HepG2 (cell line): ENCODE measurements around the gene GAL3ST2. TPM values are rescaled to one million over a fixed set of nuclear protein-coding genes. Genes with fewer than 3 reads are reported as not detected.

Source experiments
- AKAP8 ChIP-seq: sonication (generic); formaldehyde crosslinking; IDR thresholded peaks from 2 replicates; pipeline ENCODE4 v1.5.1; 2020; ENCODE audit warnings: mild to moderate bottlenecking, missing genetic modification reagents
- FOXA3 ChIP-seq: IDR thresholded peaks from 2 replicates; pipeline ENCODE4 v1.6.1; 2016; ENCODE audit warnings: missing genetic modification reagents, missing compliant biosample characterization
- GZF1 ChIP-seq: sonication (generic); formaldehyde crosslinking; IDR thresholded peaks from 2 replicates; pipeline ENCODE4 v1.5.1; 2020; ENCODE audit warnings: mild to moderate bottlenecking, missing genetic modification reagents
- HOXD1 ChIP-seq: sonication (generic); formaldehyde crosslinking; IDR thresholded peaks from 2 replicates; pipeline ENCODE4 v1.5.0; 2020; ENCODE audit warnings: missing genetic modification reagents
- KAT8 ChIP-seq: IDR thresholded peaks from 2 replicates; pipeline ENCODE4 v1.6.1; 2016; ENCODE audit warnings: missing genetic modification reagents, missing compliant biosample characterization
- NONO ChIP-seq, 2 experiments: fragments of 450-650 bp in 1 of 2; sonication (generic) in 1 of 2; formaldehyde crosslinking in 1 of 2; IDR thresholded peaks in 1 of 2; conservative IDR thresholded peaks in 1 of 2; 2 replicates each; pipeline versions ENCODE4 v1.6.1 to v1.8.0; 2017 to 2022; ENCODE audit warnings: mild to moderate bottlenecking in 1 of 2, missing genetic modification reagents in 1 of 2, moderate library complexity in 1 of 2
- POLR2G ChIP-seq: fragments of 200-400 bp; formaldehyde crosslinking; IDR thresholded peaks from 2 replicates; pipeline ENCODE4 v1.6.1; 2018; ENCODE audit warnings: mild to moderate bottlenecking, low read depth, low read length, moderate library complexity
- PRMT3 ChIP-seq: sonication (generic); formaldehyde crosslinking; IDR thresholded peaks from 2 replicates; pipeline ENCODE4 v1.8.1; 2022; ENCODE audit warnings: low read depth, mild to moderate bottlenecking, moderate library complexity, missing genetic modification reagents, borderline replicate concordance
- RNF2 ChIP-seq: fragments of 450-650 bp; conservative IDR thresholded peaks from 2 replicates; pipeline ENCODE4 v1.6.1; 2016; ENCODE audit warnings: low read depth
- SMC3 ChIP-seq: IDR thresholded peaks from 2 replicates; pipeline ENCODE4 v1.6.1; 2011; ENCODE audit warnings: low read length, improper control_type of control experiment
- SSRP1 ChIP-seq: IDR thresholded peaks from 2 replicates; pipeline ENCODE4 v1.6.1; 2016; ENCODE audit warnings: control low read depth
- TCF12 ChIP-seq, 2 experiments: fragments of 450-650 bp in 1 of 2; sonication (generic) in 1 of 2; formaldehyde crosslinking in 1 of 2; IDR thresholded peaks; 2 replicates each; pipeline versions ENCODE4 v1.6.1 to v1.8.0; 2017 to 2022; ENCODE audit warnings: antibody characterized with exemption in 1 of 2, mild to moderate bottlenecking in 1 of 2, missing genetic modification reagents in 1 of 2, moderate library complexity in 1 of 2
- ZBTB7A ChIP-seq: sonication (generic); formaldehyde crosslinking; IDR thresholded peaks from 2 replicates; pipeline ENCODE4 v1.8.0; 2022; ENCODE audit warnings: mild to moderate bottlenecking, missing genetic modification reagents
- ZFP62 ChIP-seq: sonication (generic); formaldehyde crosslinking; IDR thresholded peaks from 2 replicates; pipeline ENCODE4 v1.4.0; 2020; ENCODE audit warnings: missing genetic modification reagents
- ZFP82 ChIP-seq: sonication (generic); formaldehyde crosslinking; IDR thresholded peaks from 2 replicates; pipeline ENCODE4 v1.5.1; 2020; ENCODE audit warnings: mild to moderate bottlenecking, missing genetic modification reagents, borderline replicate concordance
- ZNF24 ChIP-seq: fragments of 450-650 bp; IDR thresholded peaks from 2 replicates; pipeline ENCODE4 v1.6.1; 2017; ENCODE audit warnings: antibody characterized with exemption, mild to moderate bottlenecking
- ZNF260 ChIP-seq: sonication (generic); formaldehyde crosslinking; IDR thresholded peaks from 2 replicates; pipeline ENCODE4 v1.4.0; 2020; ENCODE audit warnings: missing genetic modification reagents, low read depth, mild to moderate bottlenecking, borderline replicate concordance
- ZNF317 ChIP-seq: sonication (generic); formaldehyde crosslinking; IDR thresholded peaks from 2 replicates; pipeline ENCODE4 v1.5.0; 2020; ENCODE audit warnings: mild to moderate bottlenecking, missing genetic modification reagents
- ZNF713 ChIP-seq: sonication (generic); formaldehyde crosslinking; IDR thresholded peaks from 2 replicates; pipeline ENCODE4 v1.4.0; 2020; ENCODE audit warnings: mild to moderate bottlenecking, missing genetic modification reagents
- ZNF746 ChIP-seq: sonication (generic); formaldehyde crosslinking; IDR thresholded peaks from 2 replicates; pipeline ENCODE4 v1.8.0; 2022; ENCODE audit warnings: mild to moderate bottlenecking, missing genetic modification reagents
- polyA plus RNA-seq, 8 experiments: library from polyadenylated mRNA; depleted of rRNA in 3 of 8; stranded (reverse) in 7 of 8; unstranded in 1 of 8; fragments of >200 nt; fragmentation: Illumina TruSeq in 4 of 8; extraction: Trizol in 4 of 8; gene quantifications; 2 replicates each; pipeline versions ENCODE4 v1.2.1 to v1.2.3, GENCODE V29; 2011 to 2016; ENCODE audit warnings: low read depth in 4 of 8, missing spikeins in 1 of 8, mixed read lengths in 1 of 8; ENCODE audit not compliant: insufficient read depth in 1 of 8
- total RNA-seq, 5 experiments: library from RNA; depleted of rRNA; stranded (reverse); fragments of >200 nt; fragmentation: Illumina TruSeq; extraction: Trizol; gene quantifications; 2 replicates each; pipeline ENCODE4 v1.2.3, GENCODE V29; 2016; ENCODE audit warnings: low read depth in 1 of 5
- TF ChIP-seq, protein P1 (sequence below): sonication (generic); formaldehyde crosslinking; IDR thresholded peaks from 2 replicates; pipeline ENCODE4 v1.5.0; 2020; ENCODE audit warnings: mild to moderate bottlenecking, low read depth, missing genetic modification reagents, borderline replicate concordance
- TF ChIP-seq, protein P2 (sequence below): sonication (generic); formaldehyde crosslinking; IDR thresholded peaks from 2 replicates; pipeline ENCODE4 v1.4.0; 2020; ENCODE audit warnings: missing genetic modification reagents
- TF ChIP-seq, protein P3 (sequence below): sonication (generic); formaldehyde crosslinking; IDR thresholded peaks from 2 replicates; pipeline ENCODE4 v1.8.1; 2023; ENCODE audit warnings: missing genetic modification reagents, inconsistent platforms, borderline replicate concordance
- TF ChIP-seq, protein P4 (sequence below): sonication (generic); formaldehyde crosslinking; IDR thresholded peaks from 2 replicates; pipeline ENCODE4 v1.8.1; 2022; ENCODE audit warnings: mild to moderate bottlenecking, missing genetic modification reagents

Gene GAL3ST2
- total and polyA plus RNA-seq, 2 of the 13 experiments (the other 11 are each of a cell fraction or from before 2014, with no cell fraction given), result 0.17 to 0.20 TPM

- TF ChIP-seq, protein P1, sequence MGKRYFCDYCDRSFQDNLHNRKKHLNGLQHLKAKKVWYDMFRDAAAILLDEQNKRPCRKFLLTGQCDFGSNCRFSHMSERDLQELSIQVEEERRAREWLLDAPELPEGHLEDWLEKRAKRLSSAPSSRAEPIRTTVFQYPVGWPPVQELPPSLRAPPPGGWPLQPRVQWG, result no peak
- 0 out of 2 replicates have a peak, but pooled peaks have one; percentile 20 for TF ChIP-seq POLR2G
- TF ChIP-seq, protein P2, sequence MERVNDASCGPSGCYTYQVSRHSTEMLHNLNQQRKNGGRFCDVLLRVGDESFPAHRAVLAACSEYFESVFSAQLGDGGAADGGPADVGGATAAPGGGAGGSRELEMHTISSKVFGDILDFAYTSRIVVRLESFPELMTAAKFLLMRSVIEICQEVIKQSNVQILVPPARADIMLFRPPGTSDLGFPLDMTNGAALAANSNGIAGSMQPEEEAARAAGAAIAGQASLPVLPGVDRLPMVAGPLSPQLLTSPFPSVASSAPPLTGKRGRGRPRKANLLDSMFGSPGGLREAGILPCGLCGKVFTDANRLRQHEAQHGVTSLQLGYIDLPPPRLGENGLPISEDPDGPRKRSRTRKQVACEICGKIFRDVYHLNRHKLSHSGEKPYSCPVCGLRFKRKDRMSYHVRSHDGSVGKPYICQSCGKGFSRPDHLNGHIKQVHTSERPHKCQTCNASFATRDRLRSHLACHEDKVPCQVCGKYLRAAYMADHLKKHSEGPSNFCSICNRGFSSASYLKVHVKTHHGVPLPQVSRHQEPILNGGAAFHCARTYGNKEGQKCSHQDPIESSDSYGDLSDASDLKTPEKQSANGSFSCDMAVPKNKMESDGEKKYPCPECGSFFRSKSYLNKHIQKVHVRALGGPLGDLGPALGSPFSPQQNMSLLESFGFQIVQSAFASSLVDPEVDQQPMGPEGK, result peak; percentile 50
- TF ChIP-seq, protein P3, sequence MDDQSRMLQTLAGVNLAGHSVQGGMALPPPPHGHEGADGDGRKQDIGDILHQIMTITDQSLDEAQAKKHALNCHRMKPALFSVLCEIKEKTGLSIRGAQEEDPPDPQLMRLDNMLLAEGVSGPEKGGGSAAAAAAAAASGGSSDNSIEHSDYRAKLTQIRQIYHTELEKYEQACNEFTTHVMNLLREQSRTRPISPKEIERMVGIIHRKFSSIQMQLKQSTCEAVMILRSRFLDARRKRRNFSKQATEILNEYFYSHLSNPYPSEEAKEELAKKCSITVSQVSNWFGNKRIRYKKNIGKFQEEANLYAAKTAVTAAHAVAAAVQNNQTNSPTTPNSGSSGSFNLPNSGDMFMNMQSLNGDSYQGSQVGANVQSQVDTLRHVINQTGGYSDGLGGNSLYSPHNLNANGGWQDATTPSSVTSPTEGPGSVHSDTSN, result no peak
- TF ChIP-seq GZF1 (CRISPR knock-in tag), result no peak
- no peak for TF ChIP-seq ZFP62 (CRISPR knock-in tag)
- TF ChIP-seq SSRP1 (CRISPR knock-in tag), result no peak
- TF ChIP-seq, protein P4, sequence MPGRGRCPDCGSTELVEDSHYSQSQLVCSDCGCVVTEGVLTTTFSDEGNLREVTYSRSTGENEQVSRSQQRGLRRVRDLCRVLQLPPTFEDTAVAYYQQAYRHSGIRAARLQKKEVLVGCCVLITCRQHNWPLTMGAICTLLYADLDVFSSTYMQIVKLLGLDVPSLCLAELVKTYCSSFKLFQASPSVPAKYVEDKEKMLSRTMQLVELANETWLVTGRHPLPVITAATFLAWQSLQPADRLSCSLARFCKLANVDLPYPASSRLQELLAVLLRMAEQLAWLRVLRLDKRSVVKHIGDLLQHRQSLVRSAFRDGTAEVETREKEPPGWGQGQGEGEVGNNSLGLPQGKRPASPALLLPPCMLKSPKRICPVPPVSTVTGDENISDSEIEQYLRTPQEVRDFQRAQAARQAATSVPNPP (CRISPR knock-in tag), result no peak
- TF ChIP-seq FOXA3, result no peak
- no peak for TF ChIP-seq SMC3
- TF ChIP-seq ZFP82 (CRISPR knock-in tag), result no peak
- TF ChIP-seq KAT8, result no peak
- TF ChIP-seq ZNF24, result no peak
- TF ChIP-seq ZNF260, result no peak
- no peak for TF ChIP-seq RNF2
- no peak; the same call in 1 of the 2 replicates for TF ChIP-seq AKAP8 (CRISPR knock-in tag)
- TF ChIP-seq ZNF317 (CRISPR knock-in tag), result no peak
- no peak for TF ChIP-seq TCF12 (IDR thresholded peaks at IDR 0.05)
- no peak for TF ChIP-seq TCF12 (CRISPR knock-in tag; IDR thresholded peaks at IDR 0.05)
- TF ChIP-seq NONO (IDR thresholded peaks at IDR 0.05), result no peak
- 0 out of 2 replicates have a peak, but pooled peaks have one; percentile 29 for TF ChIP-seq NONO (CRISPR knock-in tag; conservative IDR thresholded peaks at IDR 0.05)
- TF ChIP-seq HOXD1 (CRISPR knock-in tag), result no peak
- no peak for TF ChIP-seq ZBTB7A (CRISPR knock-in tag)
- TF ChIP-seq ZNF746, result no peak
- no peak for TF ChIP-seq PRMT3 (CRISPR knock-in tag)
- no peak for TF ChIP-seq ZNF713 (CRISPR knock-in tag)
Measured at GRCh38 chr2:241810307-241811200, 33.9 kb downstream of the GAL3ST2 start (continued).
